K562 (cell line): ENCODE results near the gene CTRB1. TPM values are rescaled to one million over a fixed set of nuclear protein-coding genes. Genes with fewer than 3 reads are reported as not detected.

Experiments
- ATAC-seq: fragments of 200-7000 bp; cut with Tn5 transposase; 3 replicates; pipeline ENCODE4 v1.9.1; 2020; ENCODE audit warnings: moderate library complexity
- BruUV-seq: library from RNA; stranded (reverse); fragments of 400-500 nt; replicated peaks from 2 replicates; lab custom pipeline; 2021; lab: Mats Ljungman, UMichigan
- CTCF ChIA-PET: fragments of 300-600 bp; formaldehyde crosslinking; extraction: SDS; loops from one replicate; lab custom pipeline; 2021; ENCODE audit warnings: low intra/inter-chr PET ratio; lab: Yijun Ruan, JAX
- POLR2A ChIA-PET: fragments of 300-600, 350-650 bp; sonication (Branson Sonifier 250); formaldehyde crosslinking; extraction: SDS; loops from one replicate; lab custom pipeline; 2021; ENCODE audit warnings: antibody characterized with exemption, inconsistent platforms; lab: Yijun Ruan, JAX
- DNase-seq, 4 experiments: peaks; one replicate each; pipeline versions ENCODE4 v3.0.0 to v3.0.0-alpha.2; 2011 to 2018; ENCODE audit warnings: low spot score in 3 of 4, mixed read lengths in 3 of 4; ENCODE audit errors: extremely low read depth in 1 of 4
- FAIRE-seq: peaks from 2 replicates; lab custom pipeline; 2011; peaks lifted over from hg19 to GRCh38; lab: Jason Lieb, UNC
- H2AFZ ChIP-seq: 2 replicates; pipeline ENCODE4 v1.6.0; 2011; ENCODE audit warnings: low read depth, low read length, control low read depth, inconsistent platforms
- H3K27ac ChIP-seq: fragments of 200-600 bp; 3 replicates; pipeline ENCODE4 v1.8.0; 2011; ENCODE audit warnings: low read depth, mild to moderate bottlenecking, control low read depth, inconsistent platforms, low read length, moderate library complexity, mixed read lengths; ENCODE audit errors: extremely low read depth
- H3K27me3 ChIP-seq, 2 experiments: fragments of 300-600 bp in 1 of 2; 2 replicates in 1 of 2; 3 replicates in 1 of 2; pipeline versions ENCODE4 v1.6.0 to v1.8.0; 2011; ENCODE audit warnings: inconsistent platforms in 2 of 2, low read length in 2 of 2, mild to moderate bottlenecking in 1 of 2, mixed read lengths in 1 of 2, moderate library complexity in 1 of 2; ENCODE audit not compliant: control insufficient read depth in 2 of 2, insufficient read depth in 2 of 2
- H3K36me3 ChIP-seq: fragments of 300-600 bp; 3 replicates; pipeline ENCODE4 v1.8.0; 2011; ENCODE audit warnings: mild to moderate bottlenecking, low read length, inconsistent platforms; ENCODE audit not compliant: control insufficient read depth, insufficient read depth
- H3K4me1 ChIP-seq, 2 experiments: fragments of 200-600 bp in 1 of 2; replicated peaks in 1 of 2; 2 replicates in 1 of 2; 3 replicates in 1 of 2; pipeline versions ENCODE4 v1.5.1 to v1.8.0; 2011; ENCODE audit warnings: inconsistent platforms in 2 of 2, low read length in 2 of 2, mild to moderate bottlenecking in 1 of 2, mixed read lengths in 1 of 2, moderate library complexity in 1 of 2; ENCODE audit not compliant: control insufficient read depth in 2 of 2, insufficient read depth in 2 of 2
- H3K4me2 ChIP-seq: 2 replicates; pipeline ENCODE4 v1.6.1; 2011; ENCODE audit warnings: low read length, control low read depth, inconsistent platforms, mixed read lengths; ENCODE audit not compliant: insufficient read depth
- H3K4me3 ChIP-seq: fragments of 200-600 bp; sonication (generic), shearing (Covaris generic); 2 replicates; pipeline ENCODE4 v1.5.1; 2016; ENCODE audit warnings: control low read depth, inconsistent platforms
- H3K79me2 ChIP-seq: fragments of 200-600 bp; 3 replicates; pipeline ENCODE4 v1.8.0; 2011; ENCODE audit warnings: low read length, inconsistent platforms; ENCODE audit not compliant: control insufficient read depth, insufficient read depth
- H3K9ac ChIP-seq, 2 experiments: 2 replicates each; pipeline versions ENCODE4 v1.6.0 to v1.6.1; 2011; ENCODE audit warnings: low read depth in 2 of 2, low read length in 2 of 2, control low read depth in 1 of 2, inconsistent platforms in 1 of 2, mild to moderate bottlenecking in 1 of 2, mixed read lengths in 1 of 2; ENCODE audit not compliant: insufficient read depth in 1 of 2
- H3K9me1 ChIP-seq: one replicate; pipeline ENCODE4 v1.6.0; 2011; ENCODE audit warnings: inconsistent platforms, mild to moderate bottlenecking, low read length, moderate library complexity; ENCODE audit not compliant: control insufficient read depth, insufficient read depth
- H3K9me3 ChIP-seq: replicated peaks from 2 replicates; pipeline ENCODE4 v1.5.1; 2011; ENCODE audit warnings: low read depth, low read length, inconsistent platforms; ENCODE audit not compliant: control insufficient read depth, insufficient read depth
- H4K20me1 ChIP-seq: replicated peaks from 2 replicates; pipeline ENCODE4 v1.6.1; 2011; ENCODE audit warnings: low read length, inconsistent platforms, mixed read lengths; ENCODE audit not compliant: control insufficient read depth, insufficient read depth
- ARID3A ChIP-seq: IDR thresholded peaks from 2 replicates; pipeline ENCODE4 v1.6.1; 2012; ENCODE audit warnings: low read depth, low read length, improper control_type of control experiment, borderline replicate concordance
- NFRKB ChIP-seq: fragments of 450-650 bp; IDR thresholded peaks from 2 replicates; pipeline ENCODE4 v1.6.1; 2016; ENCODE audit warnings: low read depth
- NRF1 ChIP-seq, 2 experiments: fragments of 450-650 bp; IDR thresholded peaks in 1 of 2; conservative IDR thresholded peaks in 1 of 2; 2 replicates each; pipeline ENCODE4 v1.6.1; 2014; ENCODE audit warnings: mild to moderate bottlenecking in 2 of 2
- RHOXF2B ChIP-seq: fragments of 250-450 bp; sonication (Bioruptor Pico); conservative IDR thresholded peaks from 2 replicates; pipeline ENCODE4 v1.5.1; 2021
- SP1 ChIP-seq: sonication (generic); formaldehyde crosslinking; IDR thresholded peaks from 2 replicates; pipeline ENCODE4 v1.8.1; 2022; ENCODE audit warnings: mild to moderate bottlenecking, missing genetic modification reagents
- THAP12 ChIP-seq: fragments of 250-450 bp; sonication (Bioruptor Pico); IDR thresholded peaks from 2 replicates; pipeline ENCODE4 v1.9.0; 2021; ENCODE audit warnings: mild to moderate bottlenecking, inconsistent platforms
- ZBTB8A ChIP-seq: fragments of 450-650 bp; IDR thresholded peaks from 2 replicates; pipeline ENCODE4 v1.6.1; 2018; ENCODE audit warnings: mild to moderate bottlenecking, moderate library complexity; ENCODE audit not compliant: partially characterized antibody
- ZNF175 ChIP-seq: fragments of 200-800 bp; sonication (Bioruptor generic); IDR thresholded peaks from 2 replicates; pipeline ENCODE4 v1.6.1; 2016; ENCODE audit warnings: low read depth, mild to moderate bottlenecking, missing genetic modification characterization, missing compliant biosample characterization
- ZNF668 ChIP-seq: fragments of 250-450 bp; sonication (Bioruptor Pico); IDR thresholded peaks from 2 replicates; pipeline ENCODE4 v1.8.0; 2022; ENCODE audit warnings: mild to moderate bottlenecking, inconsistent platforms
- ZNF717 ChIP-seq: fragments of 250-450 bp; sonication (Bioruptor Pico); IDR thresholded peaks from 2 replicates; pipeline ENCODE4 v1.5.0; 2021
- WGBS: fragments of 100-300 bp; shearing (Covaris generic); methylation state at CpG from one replicate; pipeline ENCODE4 v1.1.6; 2016; ENCODE audit warnings: low coverage, mixed read lengths; ENCODE audit not compliant: insufficient coverage; ENCODE audit errors: missing lambda C conversion rate; 5-methylcytosine and 5-hydroxymethylcytosine counted together
- in situ Hi-C: fragments of 300-500 bp; cut with MboI; formaldehyde crosslinking; loops from 4 replicates; pipeline ENCODE4 v1.15.0; 2018; ENCODE audit warnings: inconsistent platforms, mixed read lengths
- intact Hi-C: fragments of 100-400 bp; cut with micrococcal nuclease; formaldehyde crosslinking; loops from 2 replicates; pipeline ENCODE4 v1.14.2; 2022
- polyA plus RNA-seq, 8 experiments: library from polyadenylated mRNA; depleted of rRNA in 4 of 8; stranded (reverse) in 5 of 8; unstranded in 3 of 8; fragments of >200 nt; fragmentation: Nextera tagmentation in 2 of 8; fragmentation: Illumina TruSeq in 1 of 8; extraction: Ambion mirVana in 2 of 8; extraction: Trizol in 1 of 8; gene quantifications; 2 replicates each; pipeline versions ENCODE4 v1.2.1 to v1.2.3, GENCODE V29; 2011 to 2014; ENCODE audit warnings: inconsistent platforms in 1 of 8, missing spikeins in 1 of 8
- total RNA-seq, 7 experiments: library from RNA; depleted of rRNA in 6 of 7; stranded (reverse); fragments of >200 nt in 6 of 7; fragmentation: Illumina TruSeq in 2 of 7; extraction: Trizol in 2 of 7; gene quantifications; 2 replicates each; pipeline versions ENCODE4 v1.2.1 to v1.2.3, GENCODE V29; 2011 to 2021; ENCODE audit warnings: low replicate concordance in 1 of 7

CTRB1 gene
- total and polyA plus RNA-seq, 9 of the 15 experiments (the other 6 are each of a cell fraction or from before 2014, with no cell fraction given) = 2.3 TPM; not detected in 8

GRCh38 chr16:75254359-75254837 is 35.6 kb downstream of the CTRB1 start:
- H2AFZ ChIP-seq = no peak overlapping the region
- H3K4me2 ChIP-seq = no peak overlapping the region
- TF ChIP-seq ZNF175 (CRISPR knock-in tag) (no peak), NRF1 (conservative IDR thresholded peaks at IDR 0.05 in 1 of 2, IDR thresholded peaks at IDR 0.05 in 1 of 2) (0 out of 4 replicates have a peak, but pooled peaks have one; percentile 9 to 28), ZBTB8A (no peak), RHOXF2B (CRISPR knock-in tag) (no peak)
- H3K79me2 ChIP-seq = peaks cover 19% of the 10 kb centered on the region
- WGBS = 67% methylated on average over 4 of the region's 5 CpGs
- peak overlapping the region in 1 of 2 experiments; percentile 10; a peak in 2 of 4 replicates for H3K9ac ChIP-seq
- CTCF ChIA-PET = no interaction called here
- H3K4me3 ChIP-seq = no peak overlapping the region
- peaks cover 20% of the 10 kb centered on the region for H4K20me1 ChIP-seq
- H3K27ac ChIP-seq = no peak overlapping the region
- H3K27me3 ChIP-seq = no peaks in the 10 kb centered on the region
- no peak for DNase-seq
- no peaks in the 10 kb centered on the region for H3K36me3 ChIP-seq
- peaks cover 6% of the 10 kb centered on the region for H3K9me1 ChIP-seq
- no TSS peak for BruUV-seq
- ATAC-seq = no peak
- POLR2A ChIA-PET = no interaction called here
- in situ Hi-C loops (no loop called here), intact Hi-C loops (loop anchor here (5.0 kb wide), 2 partner anchors 68 to 133 kb away; no protein-coding TSS in a partner anchor)
- peaks cover 12 to 65% of the 10 kb centered on the region in 2 experiments; a peak in 3 of 5 replicates for H3K4me1 ChIP-seq
- H3K9me3 ChIP-seq = no peaks in the 10 kb centered on the region
- no peak for FAIRE-seq

GRCh38 chr16:75256059-75256571 is 37.3 kb downstream of the CTRB1 start:
- Histone ChIP-seq H3K9me1 (peaks cover 6% of the 10 kb centered on the region), H3K4me2 (no peak overlapping the region), H3K4me3 (no peak overlapping the region), H3K27me3 (no peaks in the 10 kb centered on the region), H3K9me3 (no peaks in the 10 kb centered on the region), H3K27ac (no peak overlapping the region), H2AFZ (no peak overlapping the region), H4K20me1 (peaks cover 13% of the 10 kb centered on the region), H3K9ac (peak overlapping the region in 1 of 2 experiments; percentile 85; a peak in 2 of 4 replicates), H3K79me2 (peaks cover 3% of the 10 kb centered on the region; the same call in 1 of the 3 replicates), H3K36me3 (no peaks in the 10 kb centered on the region), H3K4me1 (peaks cover 6 to 55% of the 10 kb centered on the region in 2 experiments; a peak in 3 of 5 replicates)
- CTCF ChIA-PET = interaction anchor here (1.4 kb wide), 1 partner anchor 129 kb away, joined by 7 read pairs; no protein-coding TSS in a partner anchor
- DNase-seq (peak; percentile 69 to 71 (median 70)), FAIRE-seq (peak; percentile 90), ATAC-seq (peak; percentile 74)
- POLR2A ChIA-PET = interaction anchor here (0.7 kb wide), 1 partner anchor 527 kb away, joined by 3 read pairs; no protein-coding TSS in a partner anchor
- 38% methylated on average over 12 of the region's 12 CpGs for WGBS
- in situ Hi-C loops = no loop called here
- no TSS peak for BruUV-seq
- intact Hi-C loops = no loop called here
- no peak for TF ChIP-seq SP1
- TF ChIP-seq NFRKB = no peak
- no peak for TF ChIP-seq ZNF668
- TF ChIP-seq ZNF717 = no peak
- no peak for TF ChIP-seq ARID3A
- TF ChIP-seq THAP12 (CRISPR knock-in tag) = no peak
